ENCODE measurements around the gene GABRG3. TPM values are rescaled to one million over a fixed set of nuclear protein-coding genes. Genes with fewer than 3 reads are reported as not detected.

GABRG3 gene
- total and polyA plus RNA-seq, 8 donors = 0.35 TPM; not detected in 7

- H3K4me3 ChIP-seq = no peak overlapping the region
- ATAC-seq (no peak), DNase-seq (no peak), FAIRE-seq (no peak)
- H3K9me3 ChIP-seq = no peaks in the 10 kb centered on the region
- no peak overlapping the region for H3K27ac ChIP-seq
- intact Hi-C loops (cut with DNase I) = no loop called here
- H3K36me3 ChIP-seq = no peaks in the 10 kb centered on the region
- 32 to 40% methylated on average over 2 of the region's 2 CpGs for WGBS, 2 donors
- no peaks in the 10 kb centered on the region for H3K4me1 ChIP-seq
- no peaks in the 10 kb centered on the region for H3K27me3 ChIP-seq
- no peak for TF ChIP-seq CTCF (IDR thresholded peaks at IDR 0.05)
Measured at GRCh38 chr15:27231811-27232210, 260.8 kb downstream of the GABRG3 start.

- H3K27me3 ChIP-seq = peaks cover 0 to 1% (median 0%) of the 10 kb centered on the region in 4 donors
- no peak overlapping the region for H3K4me3 ChIP-seq
- no peak for TF ChIP-seq CTCF (IDR thresholded peaks at IDR 0.05)
- no peaks in the 10 kb centered on the region for H3K36me3 ChIP-seq
- intact Hi-C loops (cut with DNase I) = no loop called here
- no peak for FAIRE-seq
- H3K4me1 ChIP-seq = no peaks in the 10 kb centered on the region
- no peaks in the 10 kb centered on the region for H3K9me3 ChIP-seq
- ATAC-seq = no peak
- DNase-seq = no peak
- no peak overlapping the region for H3K27ac ChIP-seq
- 65 to 66% methylated on average over 4 of the region's 4 CpGs for WGBS, 2 donors
Measured at GRCh38 chr15:27232876-27233275, 261.9 kb downstream of the GABRG3 start.

- WGBS, 2 donors = 65 to 67% methylated on average over 4 of the region's 4 CpGs
- Histone ChIP-seq H3K27me3 (peaks cover 0 to 6% (median 0%) of the 10 kb centered on the region in 4 donors), H3K27ac (no peak overlapping the region), H3K9me3 (no peaks in the 10 kb centered on the region), H3K4me1 (no peaks in the 10 kb centered on the region), H3K36me3 (no peaks in the 10 kb centered on the region), H3K4me3 (no peak overlapping the region)
- FAIRE-seq = no peak
- intact Hi-C loops (cut with DNase I) = no loop called here
- no peak for DNase-seq
- TF ChIP-seq CTCF (IDR thresholded peaks at IDR 0.05) = no peak
- ATAC-seq = no peak
Measured at GRCh38 chr15:27234593-27234992, 263.6 kb downstream of the GABRG3 start.

- DNase-seq = no peak
- Histone ChIP-seq H3K27me3 (peaks cover 0 to 6% (median 0%) of the 10 kb centered on the region in 4 donors), H3K4me1 (no peaks in the 10 kb centered on the region), H3K4me3 (no peak overlapping the region), H3K9me3 (no peaks in the 10 kb centered on the region), H3K36me3 (no peaks in the 10 kb centered on the region), H3K27ac (no peak overlapping the region)
- no peak for FAIRE-seq
- WGBS, 2 donors = 40 to 44% methylated on average over 4 of the region's 4 CpGs
- TF ChIP-seq CTCF (IDR thresholded peaks at IDR 0.05) = no peak
- intact Hi-C loops (cut with DNase I) = no loop called here
- ATAC-seq = no peak
Measured at GRCh38 chr15:27235161-27235560, 264.2 kb downstream of the GABRG3 start.

GRCh38 chr15:27235681-27236080 is 264.7 kb downstream of the GABRG3 start:
- FAIRE-seq = no peak
- no peaks in the 10 kb centered on the region for H3K9me3 ChIP-seq
- intact Hi-C loops (cut with DNase I) = no loop called here

More at GRCh38 chr15:27235681-27236080, 264.7 kb downstream of the GABRG3 start:
- no peaks in the 10 kb centered on the region for H3K4me1 ChIP-seq
- H3K36me3 ChIP-seq = no peaks in the 10 kb centered on the region
- 27 to 39% methylated on average over 2 of the region's 2 CpGs for WGBS, 2 donors
- no peak overlapping the region for H3K4me3 ChIP-seq
- DNase-seq (no peak), ATAC-seq (no peak)
- TF ChIP-seq CTCF (IDR thresholded peaks at IDR 0.05) = no peak
- H3K27ac ChIP-seq = no peak overlapping the region
- peaks cover 0 to 6% (median 0%) of the 10 kb centered on the region in 4 donors for H3K27me3 ChIP-seq
